Psoas muscle (tissue), 8 donors: Measurements from ENCODE around the gene CFAP58. TPM values are rescaled to one million over a fixed set of nuclear protein-coding genes. Genes with fewer than 3 reads are reported as not detected.

ENCODE experiments used
- ATAC-seq, 4 donors: fragments of 200-7000 bp; cut with Tn5 transposase; one replicate each; pipeline ENCODE4 v1.9.1; 2020; ENCODE audit warnings: moderate library complexity in 3 of 4, mild to moderate bottlenecking in 2 of 4
- DNase-seq, 2 donors: peaks; one replicate each; pipeline ENCODE4 v3.0.0-alpha.2; 2020
- H3K27ac ChIP-seq: fragments of 200-600 bp; one replicate; pipeline ENCODE4 v1.8.0; 2022
- H3K27me3 ChIP-seq, 3 donors: fragments of 200-600 bp in 1 of 3; one replicate each; pipeline versions ENCODE4 v1.6.1 to v1.8.0; 2013 to 2022; ENCODE audit warnings: low read length in 2 of 3, mild to moderate bottlenecking in 2 of 3, moderate library complexity in 1 of 3; ENCODE audit not compliant: insufficient read depth in 3 of 3
- H3K36me3 ChIP-seq, 2 donors: fragments of 200-600 bp in 1 of 2; one replicate each; pipeline versions ENCODE4 v1.6.1 to v1.8.0; 2013 to 2022; ENCODE audit warnings: low read depth in 1 of 2, mild to moderate bottlenecking in 1 of 2, moderate library complexity in 1 of 2; ENCODE audit not compliant: insufficient read depth in 1 of 2
- H3K4me1 ChIP-seq: fragments of 200-600 bp; one replicate; pipeline ENCODE4 v1.8.0; 2022
- H3K4me3 ChIP-seq: fragments of 200-600 bp; one replicate; pipeline ENCODE4 v1.8.0; 2022; ENCODE audit warnings: mild to moderate bottlenecking
- H3K9me3 ChIP-seq: fragments of 200-600 bp; one replicate; pipeline ENCODE4 v1.8.0; 2022
- CTCF ChIP-seq: fragments of 200-600 bp; IDR thresholded peaks from one replicate; pipeline ENCODE4 v1.8.0; 2022; ENCODE audit warnings: antibody characterized with exemption
- WGBS, 3 donors: extraction: QIAGEN DNeasy Blood & Tissue Kit; methylation state at CpG; one replicate each; pipeline versions ENCODE4 v1.1.6 to v1.1.7; 2013; 5-methylcytosine and 5-hydroxymethylcytosine counted together
- intact Hi-C, 2 donors: fragments of 100-400 bp; cut with DNase I; formaldehyde crosslinking; loops; one replicate each; pipeline versions ENCODE4 v1.11.0 to v1.14.2; 2022
- polyA plus RNA-seq, 3 donors: library from polyadenylated mRNA; stranded (reverse); fragments of 200-250 nt; gene quantifications; one replicate each; pipeline ENCODE4 v1.2.3, GENCODE V29; 2013
- total RNA-seq, 4 donors: library from RNA; stranded (reverse); fragmentation: NEBNext Ultra II Directional in 2 of 4; extraction: Animal tissue kit (Norgen Biotek cat#: 25700) in 2 of 4; gene quantifications; one replicate each; pipeline versions ENCODE4 v1.2.1 to v1.2.4, GENCODE V29; 2021 to 2023
- donor health status: healthy with polysubstance abuse.
- donor health status: DM: no; HTN: no; CAD: no; lungs with moderate emphysema.
- donor health status: Bipolar disorder and iron deficiency.
- donor health status: healthy.
- donor health status: DM: yes; HTN: yes; CAD: no.
- donor health status: DM: no; HTN: no; CAD: no.
- donor health status: DM: no; HTN: no; CAD: no.
- donor health status: DM: yes; HTN: yes; CAD: no.

Gene CFAP58
- total and polyA plus RNA-seq, 7 donors, result 0.04 to 1.4 (median 0.44) TPM

GRCh38 chr10:104331208-104331838 lies 22.3 kb upstream of the CFAP58 start:
- 54 to 61% (median 60%) methylated on average over 9 of the region's 9 CpGs for WGBS, 3 donors
- Histone ChIP-seq H3K27me3 (no peaks in the 10 kb centered on the region), H3K4me1 (peaks cover 80% of the 10 kb centered on the region), H3K4me3 (peak overlapping the region; percentile 15), H3K36me3 (peaks cover 0 to 3% of the 10 kb centered on the region in 2 donors), H3K9me3 (no peaks in the 10 kb centered on the region), H3K27ac (peak overlapping the region; percentile 83)
- TF ChIP-seq CTCF, result no peak
- intact Hi-C loops, result no loop called here
- DNase-seq (no peak), ATAC-seq (no peak)

- no peak for ATAC-seq
- no peak overlapping the region for H3K4me3 ChIP-seq
- peaks cover 0 to 3% of the 10 kb centered on the region in 2 donors for H3K36me3 ChIP-seq
Observed at GRCh38 chr10:104332243-104333031, 21.2 kb upstream of the CFAP58 start.

GRCh38 chr10:104333032-104333727 lies 20.5 kb upstream of the CFAP58 start:
- intact Hi-C loops, result no loop called here
- no peak for TF ChIP-seq CTCF
- Histone ChIP-seq H3K36me3 (peaks cover 0 to 3% of the 10 kb centered on the region in 2 donors), H3K4me3 (no peak overlapping the region), H3K9me3 (no peaks in the 10 kb centered on the region), H3K4me1 (peaks cover 76% of the 10 kb centered on the region), H3K27me3 (no peaks in the 10 kb centered on the region), H3K27ac (peak overlapping the region; percentile 57)
- DNase-seq (no peak), ATAC-seq (no peak)
- 74 to 80% (median 76%) methylated on average over 13 of the region's 13 CpGs for WGBS, 3 donors

More at GRCh38 chr10:104332243-104333031, 21.2 kb upstream of the CFAP58 start:
- TF ChIP-seq CTCF, result no peak
- no peaks in the 10 kb centered on the region for H3K27me3 ChIP-seq
- H3K9me3 ChIP-seq, result no peaks in the 10 kb centered on the region
- H3K4me1 ChIP-seq, result peaks cover 81% of the 10 kb centered on the region
- 71 to 77% (median 76%) methylated on average over 11 of the region's 11 CpGs for WGBS, 3 donors
- intact Hi-C loops, result no loop called here
- no peak for DNase-seq
- H3K27ac ChIP-seq, result peak overlapping the region; percentile 83

GRCh38 chr10:104333728-104334373 lies 19.8 kb upstream of the CFAP58 start:
- TF ChIP-seq CTCF, result no peak
- WGBS, 3 donors, result 51 to 70% (median 55%) methylated on average over 15 of the region's 15 CpGs
- ATAC-seq, result no peak
- peaks cover 76% of the 10 kb centered on the region for H3K4me1 ChIP-seq
- DNase-seq, result no peak
- H3K9me3 ChIP-seq, result no peaks in the 10 kb centered on the region
- peaks cover 0 to 3% of the 10 kb centered on the region in 2 donors for H3K36me3 ChIP-seq
- intact Hi-C loops, result no loop called here
- H3K27me3 ChIP-seq, result no peaks in the 10 kb centered on the region
- H3K27ac ChIP-seq, result peak overlapping the region; percentile 57
- no peak overlapping the region for H3K4me3 ChIP-seq
